ENCODE results near the gene LRP2.
A peak's percentile ranks its signal among the peaks of the same experiment; 100 is the strongest.

DNA sequence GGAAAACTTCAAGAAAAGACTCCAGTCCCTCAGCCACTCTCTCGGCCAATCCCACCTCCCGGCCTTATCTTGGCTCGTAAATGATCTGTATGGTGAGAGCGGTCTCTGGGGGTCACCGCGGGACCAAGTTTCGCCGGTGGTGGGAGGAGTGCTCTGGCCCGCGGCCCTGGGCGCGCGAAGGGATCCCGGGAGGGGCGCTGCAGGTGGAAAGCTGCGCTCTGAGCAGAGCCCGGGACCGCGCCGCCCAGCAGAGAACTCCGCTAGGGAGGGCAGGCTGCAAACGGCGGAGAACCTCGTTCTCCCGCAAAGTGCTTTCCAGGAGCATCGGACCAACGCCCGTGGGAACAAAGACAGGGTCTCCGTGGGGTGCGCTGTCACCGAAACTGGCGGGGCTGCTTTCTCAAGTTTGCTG lies 622 bp downstream of the LRP2 start:
- TF ChIP-seq, protein P1, sequence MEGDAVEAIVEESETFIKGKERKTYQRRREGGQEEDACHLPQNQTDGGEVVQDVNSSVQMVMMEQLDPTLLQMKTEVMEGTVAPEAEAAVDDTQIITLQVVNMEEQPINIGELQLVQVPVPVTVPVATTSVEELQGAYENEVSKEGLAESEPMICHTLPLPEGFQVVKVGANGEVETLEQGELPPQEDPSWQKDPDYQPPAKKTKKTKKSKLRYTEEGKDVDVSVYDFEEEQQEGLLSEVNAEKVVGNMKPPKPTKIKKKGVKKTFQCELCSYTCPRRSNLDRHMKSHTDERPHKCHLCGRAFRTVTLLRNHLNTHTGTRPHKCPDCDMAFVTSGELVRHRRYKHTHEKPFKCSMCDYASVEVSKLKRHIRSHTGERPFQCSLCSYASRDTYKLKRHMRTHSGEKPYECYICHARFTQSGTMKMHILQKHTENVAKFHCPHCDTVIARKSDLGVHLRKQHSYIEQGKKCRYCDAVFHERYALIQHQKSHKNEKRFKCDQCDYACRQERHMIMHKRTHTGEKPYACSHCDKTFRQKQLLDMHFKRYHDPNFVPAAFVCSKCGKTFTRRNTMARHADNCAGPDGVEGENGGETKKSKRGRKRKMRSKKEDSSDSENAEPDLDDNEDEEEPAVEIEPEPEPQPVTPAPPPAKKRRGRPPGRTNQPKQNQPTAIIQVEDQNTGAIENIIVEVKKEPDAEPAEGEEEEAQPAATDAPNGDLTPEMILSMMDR (tag by site-specific recombination; IDR thresholded peaks at IDR 0.05) = peak; percentile 89
- TF ChIP-seq ZNF391 (tag by site-specific recombination; IDR thresholded peaks at IDR 0.05; ENCODE audit: borderline replicate concordance, low read depth) = no peak
- TF ChIP-seq EGR2 (tag by site-specific recombination; IDR thresholded peaks at IDR 0.05; ENCODE audit: low read depth) = no peak
- TF ChIP-seq, protein P2, sequence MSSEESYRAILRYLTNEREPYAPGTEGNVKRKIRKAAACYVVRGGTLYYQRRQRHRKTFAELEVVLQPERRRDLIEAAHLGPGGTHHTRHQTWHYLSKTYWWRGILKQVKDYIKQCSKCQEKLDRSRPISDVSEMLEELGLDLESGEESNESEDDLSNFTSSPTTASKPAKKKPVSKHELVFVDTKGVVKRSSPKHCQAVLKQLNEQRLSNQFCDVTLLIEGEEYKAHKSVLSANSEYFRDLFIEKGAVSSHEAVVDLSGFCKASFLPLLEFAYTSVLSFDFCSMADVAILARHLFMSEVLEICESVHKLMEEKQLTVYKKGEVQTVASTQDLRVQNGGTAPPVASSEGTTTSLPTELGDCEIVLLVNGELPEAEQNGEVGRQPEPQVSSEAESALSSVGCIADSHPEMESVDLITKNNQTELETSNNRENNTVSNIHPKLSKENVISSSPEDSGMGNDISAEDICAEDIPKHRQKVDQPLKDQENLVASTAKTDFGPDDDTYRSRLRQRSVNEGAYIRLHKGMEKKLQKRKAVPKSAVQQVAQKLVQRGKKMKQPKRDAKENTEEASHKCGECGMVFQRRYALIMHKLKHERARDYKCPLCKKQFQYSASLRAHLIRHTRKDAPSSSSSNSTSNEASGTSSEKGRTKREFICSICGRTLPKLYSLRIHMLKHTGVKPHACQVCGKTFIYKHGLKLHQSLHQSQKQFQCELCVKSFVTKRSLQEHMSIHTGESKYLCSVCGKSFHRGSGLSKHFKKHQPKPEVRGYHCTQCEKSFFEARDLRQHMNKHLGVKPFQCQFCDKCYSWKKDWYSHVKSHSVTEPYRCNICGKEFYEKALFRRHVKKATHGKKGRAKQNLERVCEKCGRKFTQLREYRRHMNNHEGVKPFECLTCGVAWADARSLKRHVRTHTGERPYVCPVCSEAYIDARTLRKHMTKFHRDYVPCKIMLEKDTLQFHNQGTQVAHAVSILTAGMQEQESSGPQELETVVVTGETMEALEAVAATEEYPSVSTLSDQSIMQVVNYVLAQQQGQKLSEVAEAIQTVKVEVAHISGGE (tag by site-specific recombination; conservative IDR thresholded peaks at IDR 0.05; ENCODE audit: low read depth) = no peak; the same call in 1 of the 2 replicates
- TF ChIP-seq, protein P3, sequence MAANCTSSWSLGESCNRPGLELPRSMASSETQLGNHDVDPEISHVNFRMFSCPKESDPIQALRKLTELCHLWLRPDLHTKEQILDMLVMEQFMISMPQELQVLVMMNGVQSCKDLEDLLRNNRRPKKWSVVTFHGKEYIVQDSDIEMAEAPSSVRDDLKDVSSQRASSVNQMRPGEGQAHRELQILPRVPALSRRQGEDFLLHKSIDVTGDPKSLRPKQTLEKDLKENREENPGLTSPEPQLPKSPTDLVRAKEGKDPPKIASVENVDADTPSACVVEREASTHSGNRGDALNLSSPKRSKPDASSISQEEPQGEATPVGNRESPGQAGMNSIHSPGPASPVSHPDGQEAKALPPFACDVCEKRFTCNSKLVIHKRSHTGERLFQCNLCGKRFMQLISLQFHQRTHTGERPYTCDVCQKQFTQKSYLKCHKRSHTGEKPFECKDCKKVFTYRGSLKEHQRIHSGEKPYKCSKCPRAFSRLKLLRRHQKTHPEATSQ (tag by site-specific recombination; IDR thresholded peaks at IDR 0.05) = no peak
- TF ChIP-seq, protein P4, sequence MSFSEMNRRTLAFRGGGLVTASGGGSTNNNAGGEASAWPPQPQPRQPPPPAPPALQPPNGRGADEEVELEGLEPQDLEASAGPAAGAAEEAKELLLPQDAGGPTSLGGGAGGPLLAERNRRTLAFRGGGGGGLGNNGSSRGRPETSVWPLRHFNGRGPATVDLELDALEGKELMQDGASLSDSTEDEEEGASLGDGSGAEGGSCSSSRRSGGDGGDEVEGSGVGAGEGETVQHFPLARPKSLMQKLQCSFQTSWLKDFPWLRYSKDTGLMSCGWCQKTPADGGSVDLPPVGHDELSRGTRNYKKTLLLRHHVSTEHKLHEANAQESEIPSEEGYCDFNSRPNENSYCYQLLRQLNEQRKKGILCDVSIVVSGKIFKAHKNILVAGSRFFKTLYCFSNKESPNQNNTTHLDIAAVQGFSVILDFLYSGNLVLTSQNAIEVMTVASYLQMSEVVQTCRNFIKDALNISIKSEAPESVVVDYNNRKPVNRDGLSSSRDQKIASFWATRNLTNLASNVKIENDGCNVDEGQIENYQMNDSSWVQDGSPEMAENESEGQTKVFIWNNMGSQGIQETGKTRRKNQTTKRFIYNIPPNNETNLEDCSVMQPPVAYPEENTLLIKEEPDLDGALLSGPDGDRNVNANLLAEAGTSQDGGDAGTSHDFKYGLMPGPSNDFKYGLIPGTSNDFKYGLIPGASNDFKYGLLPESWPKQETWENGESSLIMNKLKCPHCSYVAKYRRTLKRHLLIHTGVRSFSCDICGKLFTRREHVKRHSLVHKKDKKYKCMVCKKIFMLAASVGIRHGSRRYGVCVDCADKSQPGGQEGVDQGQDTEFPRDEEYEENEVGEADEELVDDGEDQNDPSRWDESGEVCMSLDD (tag by site-specific recombination; IDR thresholded peaks at IDR 0.05) = no peak
- TF ChIP-seq, protein P5, sequence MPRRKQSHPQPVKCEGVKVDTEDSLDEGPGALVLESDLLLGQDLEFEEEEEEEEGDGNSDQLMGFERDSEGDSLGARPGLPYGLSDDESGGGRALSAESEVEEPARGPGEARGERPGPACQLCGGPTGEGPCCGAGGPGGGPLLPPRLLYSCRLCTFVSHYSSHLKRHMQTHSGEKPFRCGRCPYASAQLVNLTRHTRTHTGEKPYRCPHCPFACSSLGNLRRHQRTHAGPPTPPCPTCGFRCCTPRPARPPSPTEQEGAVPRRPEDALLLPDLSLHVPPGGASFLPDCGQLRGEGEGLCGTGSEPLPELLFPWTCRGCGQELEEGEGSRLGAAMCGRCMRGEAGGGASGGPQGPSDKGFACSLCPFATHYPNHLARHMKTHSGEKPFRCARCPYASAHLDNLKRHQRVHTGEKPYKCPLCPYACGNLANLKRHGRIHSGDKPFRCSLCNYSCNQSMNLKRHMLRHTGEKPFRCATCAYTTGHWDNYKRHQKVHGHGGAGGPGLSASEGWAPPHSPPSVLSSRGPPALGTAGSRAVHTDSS (tag by site-specific recombination; IDR thresholded peaks at IDR 0.05) = no peak
- no peak for TF ChIP-seq OSR2 (tag by site-specific recombination; IDR thresholded peaks at IDR 0.05)
- TF ChIP-seq ZNF16 (tag by site-specific recombination; IDR thresholded peaks at IDR 0.05; ENCODE audit: low read depth) = no peak
- TF ChIP-seq, protein P6, sequence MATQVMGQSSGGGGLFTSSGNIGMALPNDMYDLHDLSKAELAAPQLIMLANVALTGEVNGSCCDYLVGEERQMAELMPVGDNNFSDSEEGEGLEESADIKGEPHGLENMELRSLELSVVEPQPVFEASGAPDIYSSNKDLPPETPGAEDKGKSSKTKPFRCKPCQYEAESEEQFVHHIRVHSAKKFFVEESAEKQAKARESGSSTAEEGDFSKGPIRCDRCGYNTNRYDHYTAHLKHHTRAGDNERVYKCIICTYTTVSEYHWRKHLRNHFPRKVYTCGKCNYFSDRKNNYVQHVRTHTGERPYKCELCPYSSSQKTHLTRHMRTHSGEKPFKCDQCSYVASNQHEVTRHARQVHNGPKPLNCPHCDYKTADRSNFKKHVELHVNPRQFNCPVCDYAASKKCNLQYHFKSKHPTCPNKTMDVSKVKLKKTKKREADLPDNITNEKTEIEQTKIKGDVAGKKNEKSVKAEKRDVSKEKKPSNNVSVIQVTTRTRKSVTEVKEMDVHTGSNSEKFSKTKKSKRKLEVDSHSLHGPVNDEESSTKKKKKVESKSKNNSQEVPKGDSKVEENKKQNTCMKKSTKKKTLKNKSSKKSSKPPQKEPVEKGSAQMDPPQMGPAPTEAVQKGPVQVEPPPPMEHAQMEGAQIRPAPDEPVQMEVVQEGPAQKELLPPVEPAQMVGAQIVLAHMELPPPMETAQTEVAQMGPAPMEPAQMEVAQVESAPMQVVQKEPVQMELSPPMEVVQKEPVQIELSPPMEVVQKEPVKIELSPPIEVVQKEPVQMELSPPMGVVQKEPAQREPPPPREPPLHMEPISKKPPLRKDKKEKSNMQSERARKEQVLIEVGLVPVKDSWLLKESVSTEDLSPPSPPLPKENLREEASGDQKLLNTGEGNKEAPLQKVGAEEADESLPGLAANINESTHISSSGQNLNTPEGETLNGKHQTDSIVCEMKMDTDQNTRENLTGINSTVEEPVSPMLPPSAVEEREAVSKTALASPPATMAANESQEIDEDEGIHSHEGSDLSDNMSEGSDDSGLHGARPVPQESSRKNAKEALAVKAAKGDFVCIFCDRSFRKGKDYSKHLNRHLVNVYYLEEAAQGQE (tag by site-specific recombination; IDR thresholded peaks at IDR 0.05) = no peak
- TF ChIP-seq, protein P7, sequence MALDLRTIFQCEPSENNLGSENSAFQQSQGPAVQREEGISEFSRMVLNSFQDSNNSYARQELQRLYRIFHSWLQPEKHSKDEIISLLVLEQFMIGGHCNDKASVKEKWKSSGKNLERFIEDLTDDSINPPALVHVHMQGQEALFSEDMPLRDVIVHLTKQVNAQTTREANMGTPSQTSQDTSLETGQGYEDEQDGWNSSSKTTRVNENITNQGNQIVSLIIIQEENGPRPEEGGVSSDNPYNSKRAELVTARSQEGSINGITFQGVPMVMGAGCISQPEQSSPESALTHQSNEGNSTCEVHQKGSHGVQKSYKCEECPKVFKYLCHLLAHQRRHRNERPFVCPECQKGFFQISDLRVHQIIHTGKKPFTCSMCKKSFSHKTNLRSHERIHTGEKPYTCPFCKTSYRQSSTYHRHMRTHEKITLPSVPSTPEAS (tag by site-specific recombination; IDR thresholded peaks at IDR 0.05) = no peak
- TF ChIP-seq, protein P8, sequence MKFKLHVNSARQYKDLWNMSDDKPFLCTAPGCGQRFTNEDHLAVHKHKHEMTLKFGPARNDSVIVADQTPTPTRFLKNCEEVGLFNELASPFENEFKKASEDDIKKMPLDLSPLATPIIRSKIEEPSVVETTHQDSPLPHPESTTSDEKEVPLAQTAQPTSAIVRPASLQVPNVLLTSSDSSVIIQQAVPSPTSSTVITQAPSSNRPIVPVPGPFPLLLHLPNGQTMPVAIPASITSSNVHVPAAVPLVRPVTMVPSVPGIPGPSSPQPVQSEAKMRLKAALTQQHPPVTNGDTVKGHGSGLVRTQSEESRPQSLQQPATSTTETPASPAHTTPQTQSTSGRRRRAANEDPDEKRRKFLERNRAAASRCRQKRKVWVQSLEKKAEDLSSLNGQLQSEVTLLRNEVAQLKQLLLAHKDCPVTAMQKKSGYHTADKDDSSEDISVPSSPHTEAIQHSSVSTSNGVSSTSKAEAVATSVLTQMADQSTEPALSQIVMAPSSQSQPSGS (tag by site-specific recombination; IDR thresholded peaks at IDR 0.05; ENCODE audit: low read depth) = no peak
- TF ChIP-seq ZNF473 (tag by site-specific recombination; IDR thresholded peaks at IDR 0.05) = no peak
- TF ChIP-seq ZNF302 (tag by site-specific recombination; IDR thresholded peaks at IDR 0.05; ENCODE audit: low read depth) = no peak

Measured in HEK293 (cell line).